GM10248 (cell line): ENCODE data around the gene SLC27A4.

Source experiments
- CTCF ChIA-PET: fragments of 300-600 bp; sonication (Branson Sonifier 250); formaldehyde crosslinking; extraction: SDS; loops from one replicate; lab custom pipeline; 2021; ENCODE audit warnings: antibody characterized with exemption; lab: Yijun Ruan, JAX
- POLR2A ChIA-PET: fragments of 350-650 bp; sonication (Branson Sonifier 250); formaldehyde crosslinking; extraction: SDS; loops from one replicate; lab custom pipeline; 2020; ENCODE audit warnings: antibody characterized with exemption; lab: Yijun Ruan, JAX
- DNase-seq: peaks from one replicate; pipeline ENCODE4 v3.0.0; 2012; ENCODE audit errors: extremely low spot score
- CTCF ChIP-seq: IDR thresholded peaks from 2 replicates; pipeline ENCODE4 v1.5.1; 2012; ENCODE audit warnings: mild to moderate bottlenecking, low read depth; ENCODE audit errors: extremely low read depth, missing control alignments, control extremely low read depth

SLC27A4 gene

DNA sequence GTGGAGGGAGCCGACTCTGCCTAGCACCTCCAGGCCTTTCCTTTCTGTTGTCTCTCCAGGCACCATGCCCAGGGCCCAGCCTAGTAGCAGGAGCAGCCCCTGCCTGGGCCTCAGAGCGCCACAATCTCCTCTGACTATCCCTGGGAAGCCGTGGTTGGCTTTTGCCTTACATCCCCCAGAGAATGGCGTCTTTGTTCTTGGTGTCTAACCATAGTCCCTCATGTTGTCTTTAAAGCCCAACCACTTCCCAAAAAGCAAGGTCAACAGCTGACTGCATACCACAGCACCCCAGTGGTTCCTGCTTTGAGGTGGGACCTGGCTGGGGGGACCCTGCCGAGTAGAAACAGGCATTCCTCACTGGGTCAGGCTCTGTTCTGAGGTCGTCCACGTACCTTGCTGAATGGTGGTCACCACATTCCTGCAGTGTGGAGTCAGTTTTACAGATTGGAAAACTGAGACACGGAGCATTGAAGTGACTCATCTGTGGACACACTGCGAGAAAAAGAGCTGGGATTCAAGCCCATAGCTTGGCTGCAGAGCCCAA lies 66.6 kb downstream of the SLC27A4 start:
- no peak for TF ChIP-seq CTCF
- DNase-seq, result no peak
- ChIA-PET POLR2A (no interaction called here), CTCF (interaction anchor here (0.9 to 1.4 kb wide), 2 partner anchors 13 to 27 kb away, joined by 3 to 7 read pairs; no protein-coding TSS in a partner anchor)

DNA sequence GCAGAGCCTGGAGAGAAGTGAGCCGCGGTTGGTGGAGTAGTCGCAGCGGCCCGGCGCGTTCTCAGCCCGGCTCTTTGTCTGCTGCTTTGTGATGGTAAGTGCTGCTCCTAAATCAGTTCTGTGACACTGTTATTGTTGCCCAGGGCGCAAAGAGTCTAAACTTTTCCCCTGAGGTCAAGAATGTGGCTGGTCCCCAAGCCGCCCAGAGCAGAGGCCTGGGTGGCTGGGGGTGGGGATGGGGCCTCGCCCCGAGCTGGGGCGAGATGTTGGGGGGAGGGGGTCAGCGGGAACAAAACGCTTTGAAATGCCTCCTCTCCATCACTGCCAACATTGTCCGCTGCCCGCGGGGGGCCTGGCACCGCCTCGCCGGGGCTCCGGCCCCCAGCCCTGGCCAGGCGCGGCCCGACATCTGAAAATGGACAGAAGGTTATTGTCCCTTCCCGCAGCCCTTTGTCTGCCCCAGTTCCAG lies 68.7 kb downstream of the SLC27A4 start:
- DNase-seq, result no peak
- CTCF ChIA-PET, result interaction anchor here (3.2 kb wide), 1 partner anchor 11 kb away, joined by 22 read pairs; the partner anchor contains the start of gene CERCAM
- POLR2A ChIA-PET, result no interaction called here
- TF ChIP-seq CTCF, result no peak

DNA sequence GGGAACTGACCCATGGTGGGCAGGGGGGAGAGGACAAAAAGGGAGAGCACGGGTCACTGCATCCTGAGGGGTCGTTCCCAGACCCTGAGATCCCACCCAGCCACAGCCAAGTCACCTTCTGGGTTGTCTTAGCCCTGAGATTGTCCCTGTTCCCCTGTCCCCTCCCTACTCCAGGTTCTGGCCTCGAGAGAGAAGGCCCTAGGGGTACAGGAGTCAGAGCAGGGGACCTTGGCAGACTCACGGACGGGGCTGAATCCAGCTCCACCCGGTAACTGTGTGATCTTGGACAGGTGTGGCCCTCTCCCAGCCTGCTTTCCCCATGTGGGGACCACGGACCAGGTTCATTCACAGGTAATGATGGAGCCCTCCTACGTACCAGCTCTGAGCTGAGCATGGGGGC lies 69.1 kb downstream of the SLC27A4 start:
- no peak for TF ChIP-seq CTCF
- DNase-seq, result no peak
- ChIA-PET CTCF (interaction anchor here (1.9 to 3.2 kb wide), 2 partner anchors 11 to 26 kb away, joined by 4 to 22 read pairs; partner anchors contain the start of gene CERCAM), POLR2A (no interaction called here)

- ChIA-PET CTCF (interaction anchor here (0.8 to 3.2 kb wide), 3 partner anchors 10 to 48 kb away, joined by 3 to 22 read pairs (median 4); partner anchors contain the start of gene CERCAM), POLR2A (no interaction called here)
- TF ChIP-seq CTCF, result no peak
- DNase-seq, result no peak
Observed at GRCh38 chr9:128409978-128410377, 69.7 kb downstream of the SLC27A4 start.
